SH-SY5Y (cell line): Measurements from ENCODE around the gene TRABD2B.

Source experiments
- GATA2 ChIP-seq: IDR thresholded peaks from 2 replicates; pipeline ENCODE4 v1.6.1; 2011; ENCODE audit warnings: mild to moderate bottlenecking, low read depth, low read length
- GATA3 ChIP-seq: IDR thresholded peaks from 2 replicates; pipeline ENCODE4 v1.6.1; 2011; ENCODE audit warnings: low read depth, mild to moderate bottlenecking, low read length, moderate library complexity

Gene TRABD2B

DNA sequence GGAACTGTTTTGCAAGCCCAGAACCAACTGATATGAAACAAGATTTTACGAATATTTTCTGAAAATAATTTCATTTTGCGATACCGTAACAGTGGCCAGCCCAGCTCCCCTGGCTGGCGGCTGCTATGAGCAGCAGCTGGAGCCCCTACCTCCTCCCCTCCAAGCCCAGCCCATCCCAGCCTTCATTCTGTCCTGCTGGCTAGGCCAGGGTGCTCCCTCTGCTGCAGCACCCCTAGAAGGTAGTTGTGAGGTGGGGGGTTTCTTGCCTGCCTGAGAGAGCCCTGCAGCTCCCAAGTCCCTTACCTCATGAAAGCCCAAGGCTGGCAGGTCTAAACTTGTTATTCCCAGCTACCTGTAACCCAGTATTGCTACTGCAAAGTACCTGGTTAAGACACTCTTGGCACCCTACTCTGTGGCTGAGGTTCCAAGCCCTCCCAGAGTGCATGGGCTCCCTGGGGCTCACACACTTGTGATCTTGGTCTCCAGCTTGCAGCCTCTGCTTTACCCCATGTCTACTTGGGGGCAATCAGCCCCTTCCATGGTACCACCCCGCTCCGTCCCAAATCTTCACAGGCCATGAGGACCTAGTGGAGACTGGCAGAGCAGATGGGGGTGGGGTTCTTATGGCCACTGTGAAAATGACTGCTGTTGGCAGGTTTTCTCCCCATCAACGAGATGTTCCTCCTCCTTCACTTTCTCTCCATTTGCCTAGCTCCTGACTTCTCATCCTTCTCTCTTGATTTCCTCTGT is 239.8 kb downstream of the TRABD2B start:
- TF ChIP-seq GATA3 (no peak), GATA2 (no peak)

DNA sequence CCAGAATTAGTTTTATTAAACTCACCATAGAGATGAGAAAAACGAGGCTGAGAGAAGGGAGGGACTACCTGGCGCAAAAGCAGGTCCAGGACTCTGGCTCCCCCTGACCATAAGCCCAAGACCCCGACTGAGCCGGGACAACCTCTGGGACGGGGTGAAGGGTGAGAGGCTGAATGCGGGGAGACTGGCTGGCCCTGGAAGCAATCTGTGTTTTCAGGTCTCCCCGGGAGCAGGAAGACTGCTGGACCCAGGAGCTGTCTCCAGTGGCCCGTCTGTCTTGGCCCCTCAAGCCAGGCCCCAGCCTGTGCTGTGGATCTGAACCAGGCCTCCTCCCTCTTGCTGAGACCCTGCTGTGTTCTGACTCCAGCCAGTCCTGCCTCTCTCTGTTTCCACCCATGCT is 240.8 kb downstream of the TRABD2B start:
- no peak for TF ChIP-seq GATA3
- no peak for TF ChIP-seq GATA2

DNA sequence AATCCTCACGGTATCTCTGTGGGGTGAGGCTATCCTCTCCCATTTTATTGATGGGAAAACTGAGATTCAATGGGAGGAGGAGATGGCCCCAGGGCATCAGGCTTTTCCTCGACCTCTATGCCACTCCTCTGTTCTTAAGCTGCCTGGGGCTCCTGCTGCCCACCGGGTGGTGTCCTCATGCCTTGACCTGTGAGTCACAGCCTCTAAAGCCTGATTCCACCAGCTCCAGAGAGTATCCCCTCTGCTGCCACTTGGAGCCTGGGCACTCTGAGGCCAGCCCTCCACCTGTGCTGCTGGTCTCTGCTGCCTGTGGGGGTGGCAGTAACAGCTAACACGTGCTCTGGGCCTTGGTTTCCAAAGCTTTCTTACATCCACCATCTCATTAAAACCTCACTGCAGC is 241.2 kb downstream of the TRABD2B start:
- no peak for TF ChIP-seq GATA3
- TF ChIP-seq GATA2, result no peak

DNA sequence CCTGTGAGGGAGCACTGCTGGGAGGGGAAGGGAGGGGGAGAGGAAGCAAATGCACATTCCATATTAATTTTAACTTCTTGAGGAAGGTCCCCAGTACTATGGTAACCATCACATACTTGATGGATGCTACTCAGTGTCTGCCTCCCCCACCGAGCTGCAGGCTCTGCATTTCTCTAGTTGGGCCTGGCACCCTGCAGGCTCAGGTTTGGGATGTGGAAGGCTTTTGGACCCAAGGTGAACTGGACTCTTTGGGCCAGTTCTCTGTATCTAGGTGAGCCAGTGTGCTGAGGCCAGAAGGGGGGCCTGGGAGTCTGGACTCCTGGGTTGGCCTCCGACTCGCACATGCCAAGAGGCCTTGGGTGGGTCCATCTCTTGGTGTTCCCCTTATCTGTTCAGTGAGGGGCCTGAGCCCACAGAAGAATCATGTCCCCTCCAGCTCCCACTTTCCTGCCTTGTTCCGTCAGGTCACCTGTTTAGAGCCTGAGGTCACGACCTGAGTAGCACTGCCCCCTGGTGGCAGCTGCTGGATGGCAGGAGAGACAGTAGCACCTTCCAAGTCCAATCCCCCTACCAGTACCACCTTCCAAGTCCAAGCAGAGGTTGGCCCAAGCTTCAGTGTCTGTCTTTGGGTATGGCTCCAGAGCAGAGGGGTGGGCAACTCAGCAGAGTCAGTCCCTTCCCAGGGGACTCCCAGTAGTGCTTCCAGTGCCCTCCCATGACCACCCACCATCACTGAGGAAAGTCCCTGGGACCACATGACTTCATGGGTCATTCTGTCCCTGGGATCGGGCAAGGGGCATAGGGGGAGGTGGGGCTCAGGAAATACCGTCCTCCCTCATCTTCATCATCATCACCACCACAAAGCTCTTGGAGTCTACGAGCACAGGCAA is 241.8 kb downstream of the TRABD2B start:
- no peak for TF ChIP-seq GATA2
- TF ChIP-seq GATA3, result no peak

DNA sequence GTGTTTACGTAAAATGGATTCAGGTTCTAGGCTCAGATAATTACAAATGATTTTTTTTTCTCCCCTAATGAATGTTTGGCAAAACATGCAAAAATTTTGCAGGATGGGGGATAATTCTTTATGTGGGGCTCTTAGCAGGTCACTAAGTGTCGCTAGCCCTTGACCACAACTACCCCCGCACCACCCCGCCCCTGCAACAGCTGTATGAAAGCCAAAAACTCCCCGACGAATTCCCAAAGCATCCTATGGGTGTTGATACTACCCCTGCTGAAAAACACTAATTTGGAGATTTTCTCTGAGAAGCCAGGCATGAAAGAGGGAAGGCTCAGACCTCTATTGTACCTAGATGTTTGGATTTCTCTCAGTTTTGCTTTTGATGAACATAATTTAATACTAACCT is 243.0 kb downstream of the TRABD2B start:
- no peak for TF ChIP-seq GATA2
- TF ChIP-seq GATA3, result no peak

DNA sequence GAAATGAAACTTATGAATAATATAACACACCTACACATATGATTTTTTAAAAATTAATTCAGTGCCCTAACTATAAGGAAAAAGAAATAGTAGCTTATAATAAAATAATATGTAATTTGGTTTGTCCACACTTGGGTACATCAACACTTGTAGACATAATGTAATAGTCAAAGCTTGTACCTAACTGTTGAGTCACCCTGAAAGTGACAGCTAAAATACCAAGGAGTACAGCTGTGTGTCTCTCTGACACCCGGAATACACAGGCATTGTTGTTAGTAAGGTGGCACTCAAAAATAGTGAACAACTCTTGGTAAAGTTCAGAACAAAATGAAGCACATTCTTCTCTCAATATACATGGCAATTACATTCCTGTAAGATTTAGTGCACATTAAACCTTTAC is 243.4 kb downstream of the TRABD2B start:
- TF ChIP-seq GATA3 (no peak), GATA2 (no peak)

DNA sequence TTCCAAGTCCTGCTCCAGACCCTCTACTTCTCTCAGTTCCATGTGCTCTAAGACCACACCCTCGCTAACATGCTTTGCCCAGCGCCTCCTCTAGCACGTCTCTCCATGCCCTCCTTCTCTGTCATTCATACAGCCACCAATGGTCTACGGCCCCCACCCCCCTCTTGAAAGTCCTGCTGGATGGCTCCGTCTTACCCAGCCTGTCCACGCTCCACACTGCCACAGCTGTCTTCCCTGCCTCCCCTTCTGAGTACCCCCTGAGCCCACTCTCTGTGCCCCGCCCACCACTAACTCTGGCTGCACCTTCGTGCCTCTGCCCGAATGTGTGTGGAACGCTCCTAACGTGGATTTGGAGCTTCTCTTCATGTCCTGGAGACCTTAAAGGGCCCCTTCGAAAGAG is 244.6 kb downstream of the TRABD2B start:
- no peak for TF ChIP-seq GATA3
- TF ChIP-seq GATA2, result no peak

DNA sequence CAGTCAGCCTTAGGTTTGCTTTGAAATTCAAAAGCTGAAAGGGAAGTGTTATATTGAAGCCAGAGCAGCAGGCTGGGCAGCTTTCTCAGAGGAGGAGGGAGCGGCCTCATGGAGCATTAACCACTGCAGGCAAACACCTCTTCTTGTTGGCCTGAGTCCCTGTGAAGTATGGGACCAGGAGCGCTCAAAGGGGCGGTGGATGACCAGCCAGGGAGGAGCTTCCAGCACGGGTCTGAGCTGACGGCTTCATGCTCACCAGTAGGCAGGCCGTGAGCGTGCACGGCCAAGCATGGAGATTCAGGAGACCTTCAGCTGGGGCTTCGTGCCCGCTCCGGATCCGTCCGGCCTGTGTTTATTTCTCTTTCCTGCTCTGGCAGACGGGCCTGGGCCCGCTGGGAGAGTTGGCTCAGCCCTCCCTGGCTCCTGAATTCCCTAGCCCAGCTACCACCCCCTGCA is 245.2 kb downstream of the TRABD2B start:
- no peak for TF ChIP-seq GATA3
- no peak for TF ChIP-seq GATA2

DNA sequence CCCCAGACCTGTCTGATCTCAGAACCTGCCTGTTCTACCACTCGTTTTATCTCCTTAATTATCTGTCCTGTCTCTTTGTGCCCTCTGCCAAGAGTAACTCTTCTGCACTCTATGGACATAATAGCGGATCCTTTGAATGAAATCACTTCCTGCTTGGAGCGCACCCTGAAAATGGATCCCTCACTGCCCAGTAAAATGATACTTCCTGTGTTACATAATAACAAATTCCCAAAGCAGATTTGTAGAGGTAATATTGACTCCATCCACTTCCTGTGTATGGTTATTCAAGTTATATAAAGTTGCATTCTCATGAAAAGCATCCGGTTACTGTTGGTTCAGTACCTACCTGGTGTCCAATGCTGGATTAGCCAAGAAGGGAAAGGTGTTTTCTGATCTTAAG is 246.0 kb downstream of the TRABD2B start:
- TF ChIP-seq GATA3 (no peak), GATA2 (no peak)

DNA sequence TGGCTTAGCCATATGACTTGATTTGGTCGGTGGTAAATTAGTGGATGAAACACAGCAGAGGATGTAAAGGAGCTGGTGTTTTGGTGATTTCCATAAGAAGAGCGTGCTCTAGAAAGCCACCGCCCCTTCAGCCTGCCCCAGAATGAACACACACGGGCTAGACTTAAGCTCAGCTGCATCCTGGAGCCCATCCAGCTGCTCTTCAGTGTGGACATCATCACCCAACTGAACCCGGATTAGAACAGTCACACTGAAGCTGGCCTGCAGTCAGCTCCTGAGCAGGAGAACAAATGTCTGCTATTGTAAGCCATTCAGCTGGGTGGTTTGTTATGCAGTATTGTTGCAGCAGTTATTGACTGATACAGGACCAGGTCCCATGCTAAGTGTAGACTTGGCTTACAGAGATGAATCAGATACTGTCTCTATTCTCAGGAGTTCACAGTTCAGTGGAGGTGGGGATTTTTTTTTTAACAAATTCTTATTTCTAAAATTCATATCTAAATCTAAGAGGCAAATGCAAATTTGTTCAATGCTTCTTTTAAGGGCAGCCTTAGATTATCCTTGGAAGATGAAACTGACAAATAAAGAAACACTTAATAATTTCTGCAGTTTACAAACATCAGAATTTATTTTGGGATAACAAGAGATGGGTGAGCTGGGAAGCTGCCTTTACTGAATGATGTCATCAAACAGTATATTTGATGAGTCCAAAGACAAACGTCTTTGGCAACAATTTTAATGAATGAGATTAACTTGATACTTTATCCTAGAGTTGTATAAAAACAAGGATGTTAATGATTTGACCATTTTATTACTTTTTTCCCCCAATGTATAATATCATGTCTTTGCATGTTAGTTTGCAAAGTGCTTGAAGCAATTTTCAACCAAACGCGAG is 251.2 kb downstream of the TRABD2B start:
- TF ChIP-seq GATA3 (no peak), GATA2 (no peak)

DNA sequence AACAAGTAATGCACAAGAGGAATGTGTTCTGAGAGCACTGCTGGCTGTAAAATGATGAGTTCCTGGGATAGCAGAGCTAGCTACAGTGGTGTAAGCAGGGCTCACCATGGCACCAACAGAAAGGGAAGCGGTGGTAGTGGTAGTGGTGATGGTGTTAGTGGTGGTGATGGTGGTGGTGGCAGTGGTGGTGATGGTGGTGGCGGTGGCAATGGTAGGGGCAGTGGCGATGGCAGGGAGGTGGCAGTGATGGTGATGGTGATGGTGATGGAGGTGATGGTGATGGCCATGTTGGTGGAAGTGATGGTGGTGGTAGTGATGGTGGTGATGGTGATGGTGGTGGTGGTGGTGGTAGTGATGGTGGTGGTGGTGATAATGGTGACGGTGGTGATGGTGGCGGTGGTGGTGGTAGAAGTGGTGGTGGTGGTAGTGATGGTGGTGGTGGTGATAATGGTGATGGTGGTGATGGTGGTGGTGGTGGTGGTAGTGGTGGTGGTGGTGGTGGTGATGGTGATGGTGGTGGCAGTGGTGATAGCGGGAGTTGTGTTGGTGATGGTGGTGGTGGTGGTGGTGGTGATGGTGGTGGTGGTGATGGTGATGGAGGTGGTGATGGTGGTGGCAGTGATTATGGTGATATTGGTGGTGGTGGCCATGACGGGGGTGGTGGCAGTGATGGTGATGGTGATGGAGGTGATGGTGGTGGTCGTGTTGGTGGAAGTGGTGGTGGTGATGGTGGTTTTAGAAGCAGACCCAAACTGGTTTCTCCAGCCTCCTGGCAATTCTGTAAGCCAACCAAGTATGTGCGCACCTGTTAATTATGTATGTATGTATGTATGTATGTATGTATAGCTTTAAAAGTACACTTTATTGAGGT is 254.1 kb downstream of the TRABD2B start:
- no peak for TF ChIP-seq GATA3
- no peak for TF ChIP-seq GATA2

DNA sequence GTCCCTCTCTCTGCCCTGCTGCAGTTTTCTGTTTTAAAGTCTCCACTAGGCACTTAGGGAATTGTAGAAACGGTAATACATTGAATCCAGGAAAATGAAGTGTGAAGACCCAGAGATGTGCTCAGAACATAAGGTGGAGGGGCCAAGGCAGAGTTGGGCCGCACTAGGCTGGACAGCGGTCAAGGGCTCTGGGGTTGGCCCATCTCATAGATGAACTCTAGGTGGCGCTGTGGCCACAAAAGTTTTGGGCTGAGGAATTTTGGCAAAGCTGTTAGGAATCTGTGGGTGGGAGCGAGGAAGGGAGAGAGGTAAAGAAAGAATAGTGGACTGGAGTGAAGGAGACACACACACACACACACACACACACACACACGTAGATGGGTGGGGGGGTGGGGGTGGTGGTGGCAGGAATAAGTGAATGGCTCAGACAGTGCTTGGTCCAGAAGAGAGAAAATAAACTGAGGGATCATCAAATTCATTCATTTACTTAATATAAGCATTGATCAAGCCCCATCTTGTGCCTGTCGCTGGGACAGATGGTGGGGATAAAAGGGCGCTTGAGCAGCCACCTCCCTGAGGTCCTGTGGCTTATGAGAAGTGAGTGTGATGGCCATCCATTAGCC is 258.5 kb downstream of the TRABD2B start:
- TF ChIP-seq GATA3 (no peak), GATA2 (no peak)

DNA sequence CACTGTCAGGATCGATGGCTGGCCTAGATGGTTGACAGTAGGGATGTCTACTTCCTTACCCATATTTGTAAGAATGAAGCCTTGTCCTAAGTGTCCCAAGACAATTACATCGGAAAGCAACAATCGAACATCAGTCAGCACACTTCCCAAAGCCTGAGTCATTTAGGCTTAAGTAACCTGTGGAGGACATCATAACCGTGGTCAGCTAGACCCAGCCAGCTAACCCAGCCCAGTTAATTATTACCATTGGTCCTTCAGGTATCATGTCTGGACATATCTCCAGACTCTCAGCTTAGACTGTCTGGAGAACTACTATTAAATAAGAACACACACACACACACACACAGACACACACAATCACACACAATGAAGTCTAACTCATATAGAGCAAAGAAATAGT is 264.7 kb downstream of the TRABD2B start:
- TF ChIP-seq GATA3, result no peak
- TF ChIP-seq GATA2, result no peak
